Karpas-422 (cell line): ENCODE results near the gene SOAT2. TPM values are rescaled to one million over a fixed set of nuclear protein-coding genes. Genes with fewer than 3 reads are reported as not detected.

Experiments
- DNase-seq: peaks from one replicate; pipeline ENCODE4 v3.0.0-alpha.2; 2015
- H2AFZ ChIP-seq: fragments of 200-600 bp; sonication (generic); 2 replicates; pipeline ENCODE4 v1.6.1; 2014; ENCODE audit warnings: antibody characterized with exemption, low read length, mixed read lengths
- H3K27ac ChIP-seq: fragments of 200-600 bp; sonication (generic); 2 replicates; pipeline ENCODE4 v1.5.1; 2014; ENCODE audit warnings: mild to moderate bottlenecking, low read length, moderate library complexity
- H3K27me3 ChIP-seq: fragments of 200-600 bp; sonication (generic); 2 replicates; pipeline ENCODE4 v1.6.1; 2014; ENCODE audit warnings: low read length, mixed read lengths
- H3K36me3 ChIP-seq: fragments of 200-600 bp; sonication (generic); 2 replicates; pipeline ENCODE4 v1.6.1; 2014; ENCODE audit warnings: low read length, mixed read lengths; ENCODE audit not compliant: insufficient read depth
- H3K4me1 ChIP-seq: fragments of 200-600 bp; sonication (generic); 2 replicates; pipeline ENCODE4 v1.6.1; 2014; ENCODE audit warnings: mild to moderate bottlenecking, low read length, mixed read lengths
- H3K4me2 ChIP-seq: fragments of 200-600 bp; sonication (generic); 2 replicates; pipeline ENCODE4 v1.6.1; 2014; ENCODE audit warnings: low read length, low read depth, mild to moderate bottlenecking; ENCODE audit not compliant: poor library complexity, severe bottlenecking
- H3K4me3 ChIP-seq: fragments of 200-600 bp; sonication (generic); 2 replicates; pipeline ENCODE4 v1.5.1; 2014; ENCODE audit warnings: mild to moderate bottlenecking, antibody characterized with exemption, low read length, mixed read lengths
- H3K79me2 ChIP-seq: fragments of 200-600 bp; sonication (generic); 2 replicates; pipeline ENCODE4 v1.6.1; 2014; ENCODE audit warnings: mild to moderate bottlenecking, low read length, mixed read lengths
- H3K9ac ChIP-seq: fragments of 200-600 bp; sonication (generic); 2 replicates; pipeline ENCODE4 v1.6.0; 2014; ENCODE audit warnings: low read length
- H3K9me2 ChIP-seq: fragments of 200-600 bp; sonication (generic), shearing (Covaris generic); replicated peaks from 2 replicates; pipeline ENCODE4 v1.6.0; 2014; ENCODE audit warnings: mild to moderate bottlenecking, low read length, moderate library complexity; ENCODE audit not compliant: insufficient read depth
- H3K9me3 ChIP-seq: fragments of 300-700, 200-600 bp; sonication (generic); 2 replicates; pipeline ENCODE4 v1.6.1; 2014; ENCODE audit warnings: low read length, mixed read lengths
- H4K20me1 ChIP-seq: fragments of 200-600 bp; sonication (generic); 2 replicates; pipeline ENCODE4 v1.6.1; 2014; ENCODE audit warnings: mild to moderate bottlenecking, antibody characterized with exemption, low read length, low read depth; ENCODE audit not compliant: insufficient read depth
- total RNA-seq: library from RNA; depleted of rRNA; stranded (reverse); fragments of >200 nt; shearing (Covaris generic); gene quantifications from 2 replicates; pipeline ENCODE4 v1.2.3, GENCODE V29; 2014; ENCODE audit warnings: low replicate concordance

The SOAT2 gene
- total RNA-seq, 1 experiment from 2014 or later, result not detected

DNA sequence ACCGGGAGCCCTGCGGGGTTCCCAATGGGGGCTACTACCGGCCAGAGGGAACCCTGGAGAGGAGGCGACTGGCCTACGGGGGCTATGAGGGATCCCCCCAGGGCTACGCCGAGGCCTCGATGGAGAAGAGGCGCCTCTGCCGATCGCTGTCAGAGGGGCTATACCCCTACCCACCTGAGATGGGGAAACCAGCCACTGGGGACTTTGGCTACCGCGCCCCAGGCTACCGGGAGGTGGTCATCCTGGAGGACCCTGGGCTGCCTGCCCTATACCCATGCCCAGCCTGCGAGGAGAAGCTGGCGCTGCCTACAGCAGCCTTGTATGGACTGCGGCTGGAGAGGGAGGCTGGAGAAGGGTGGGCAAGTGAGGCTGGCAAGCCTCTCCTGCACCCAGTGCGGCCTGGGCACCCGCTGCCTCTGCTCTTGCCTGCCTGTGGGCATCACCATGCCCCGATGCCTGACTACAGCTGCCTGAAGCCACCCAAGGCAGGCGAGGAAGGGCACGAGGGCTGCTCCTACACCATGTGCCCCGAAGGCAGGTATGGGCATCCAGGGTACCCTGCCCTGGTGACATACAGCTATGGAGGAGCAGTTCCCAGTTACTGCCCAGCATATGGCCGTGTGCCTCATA lies 43.7 kb upstream of the SOAT2 start:
- H3K27me3 ChIP-seq, result no peaks in the 10 kb centered on the region
- DNase-seq, result no peak
- H3K27ac ChIP-seq, result no peak overlapping the region
- H3K79me2 ChIP-seq, result no peaks in the 10 kb centered on the region
- H3K4me1 ChIP-seq, result peaks cover 7% of the 10 kb centered on the region
- no peaks in the 10 kb centered on the region for H4K20me1 ChIP-seq
- no peak overlapping the region for H3K4me3 ChIP-seq
- H3K9ac ChIP-seq, result no peak overlapping the region
- no peak overlapping the region for H2AFZ ChIP-seq
- H3K9me3 ChIP-seq, result no peaks in the 10 kb centered on the region
- no peaks in the 10 kb centered on the region for H3K36me3 ChIP-seq
- H3K9me2 ChIP-seq, result no peaks in the 10 kb centered on the region
- no peak overlapping the region for H3K4me2 ChIP-seq

DNA sequence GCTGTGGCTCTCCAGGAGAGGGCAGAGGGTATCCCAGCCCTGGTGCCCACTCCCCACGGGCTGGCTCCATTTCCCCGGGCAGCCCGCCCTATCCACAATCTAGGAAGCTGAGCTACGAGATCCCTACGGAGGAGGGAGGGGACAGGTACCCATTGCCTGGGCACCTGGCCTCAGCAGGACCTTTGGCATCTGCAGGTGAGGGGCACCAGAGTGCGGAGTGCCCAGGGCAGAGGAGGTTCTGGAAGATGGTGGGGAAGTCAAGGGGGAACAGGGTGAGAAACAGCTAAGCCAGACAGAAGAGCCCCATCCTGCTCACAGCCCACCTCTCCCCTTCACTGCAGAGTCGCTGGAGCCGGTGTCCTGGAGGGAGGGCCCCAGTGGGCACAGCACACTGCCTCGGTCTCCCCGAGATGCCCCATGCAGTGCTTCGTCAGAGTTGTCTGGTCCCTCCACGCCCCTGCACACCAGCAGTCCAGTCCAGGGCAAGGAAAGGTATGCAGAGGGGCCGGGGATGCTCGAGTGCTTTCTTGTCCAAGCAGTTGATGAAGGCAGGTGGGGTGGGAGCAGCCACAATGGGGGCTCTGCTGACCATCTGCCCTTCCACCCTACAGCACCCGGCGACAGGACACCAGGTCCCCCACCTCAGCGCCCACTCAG lies 43.1 kb upstream of the SOAT2 start:
- no peak overlapping the region for H3K9ac ChIP-seq
- H3K9me3 ChIP-seq, result no peaks in the 10 kb centered on the region
- no peaks in the 10 kb centered on the region for H3K27me3 ChIP-seq
- no peak for DNase-seq
- peaks cover 7% of the 10 kb centered on the region for H3K4me1 ChIP-seq
- H3K36me3 ChIP-seq, result no peaks in the 10 kb centered on the region
- no peaks in the 10 kb centered on the region for H3K79me2 ChIP-seq
- no peaks in the 10 kb centered on the region for H3K9me2 ChIP-seq
- no peak overlapping the region for H3K4me2 ChIP-seq
- H4K20me1 ChIP-seq, result no peaks in the 10 kb centered on the region
- H3K27ac ChIP-seq, result no peak overlapping the region
- H2AFZ ChIP-seq, result no peak overlapping the region
- H3K4me3 ChIP-seq, result no peak overlapping the region

DNA sequence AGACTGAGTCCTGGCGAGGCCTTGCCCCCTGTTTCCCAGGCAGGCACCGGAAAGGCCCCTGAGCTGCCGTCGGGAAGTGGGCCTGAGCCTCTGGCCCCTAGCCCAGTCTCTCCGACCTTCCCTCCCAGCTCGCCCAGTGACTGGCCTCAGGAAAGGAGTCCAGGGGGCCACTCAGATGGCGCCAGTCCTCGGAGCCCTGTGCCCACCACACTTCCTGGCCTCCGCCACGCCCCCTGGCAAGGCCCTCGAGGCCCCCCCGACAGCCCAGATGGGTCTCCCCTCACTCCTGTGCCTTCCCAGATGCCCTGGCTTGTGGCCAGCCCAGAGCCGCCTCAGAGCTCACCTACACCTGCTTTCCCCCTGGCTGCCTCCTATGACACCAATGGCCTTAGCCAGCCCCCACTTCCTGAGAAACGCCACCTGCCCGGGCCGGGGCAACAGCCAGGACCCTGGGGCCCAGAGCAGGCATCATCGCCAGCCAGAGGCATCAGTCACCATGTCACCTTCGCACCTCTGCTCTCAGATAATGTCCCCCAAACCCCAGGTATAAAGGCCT lies 42.5 kb upstream of the SOAT2 start:
- Histone ChIP-seq H3K27me3 (no peaks in the 10 kb centered on the region), H4K20me1 (no peaks in the 10 kb centered on the region; the same call in 1 of the 2 replicates), H3K79me2 (no peaks in the 10 kb centered on the region), H2AFZ (no peak overlapping the region), H3K4me1 (peaks cover 7% of the 10 kb centered on the region), H3K4me2 (no peak overlapping the region), H3K4me3 (no peak overlapping the region), H3K9ac (no peak overlapping the region), H3K9me3 (no peaks in the 10 kb centered on the region), H3K9me2 (no peaks in the 10 kb centered on the region), H3K27ac (no peak overlapping the region), H3K36me3 (no peaks in the 10 kb centered on the region)
- DNase-seq, result no peak

DNA sequence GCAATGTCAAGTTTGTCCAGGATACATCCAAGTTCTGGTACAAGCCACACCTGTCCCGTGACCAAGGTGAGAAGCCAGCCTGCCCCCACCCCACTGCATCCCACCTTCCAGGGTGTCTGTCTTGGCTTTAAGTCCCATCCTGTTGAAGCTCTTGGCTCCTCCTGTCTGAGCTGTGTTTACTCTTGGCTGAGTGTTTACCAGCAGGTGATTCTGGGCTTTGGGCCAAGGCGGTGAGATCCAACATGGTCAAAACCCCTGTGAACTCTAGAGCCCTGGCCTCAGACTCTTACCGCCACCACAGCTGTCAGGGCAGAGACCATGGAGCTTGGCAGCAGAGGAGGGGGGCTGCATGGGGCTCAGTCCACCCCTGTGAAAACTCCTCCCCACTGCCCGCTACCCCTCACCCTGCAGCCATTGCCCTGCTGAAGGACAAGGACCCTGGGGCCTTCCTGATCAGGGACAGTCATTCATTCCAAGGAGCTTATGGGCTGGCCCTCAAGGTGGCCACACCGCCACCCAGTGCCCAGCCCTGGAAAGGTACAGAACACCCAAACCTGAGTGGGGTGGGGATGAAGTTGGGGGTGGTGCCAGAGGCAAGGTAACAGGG lies 41.8 kb upstream of the SOAT2 start:
- peak; percentile 65 for DNase-seq
- Histone ChIP-seq H3K4me1 (peaks cover 7% of the 10 kb centered on the region), H3K27me3 (no peaks in the 10 kb centered on the region), H3K9ac (no peak overlapping the region), H3K79me2 (no peaks in the 10 kb centered on the region), H3K4me3 (no peak overlapping the region), H2AFZ (no peak overlapping the region), H3K27ac (no peak overlapping the region), H4K20me1 (no peaks in the 10 kb centered on the region; the same call in 1 of the 2 replicates), H3K36me3 (no peaks in the 10 kb centered on the region), H3K4me2 (no peak overlapping the region), H3K9me3 (no peaks in the 10 kb centered on the region), H3K9me2 (no peaks in the 10 kb centered on the region)

DNA sequence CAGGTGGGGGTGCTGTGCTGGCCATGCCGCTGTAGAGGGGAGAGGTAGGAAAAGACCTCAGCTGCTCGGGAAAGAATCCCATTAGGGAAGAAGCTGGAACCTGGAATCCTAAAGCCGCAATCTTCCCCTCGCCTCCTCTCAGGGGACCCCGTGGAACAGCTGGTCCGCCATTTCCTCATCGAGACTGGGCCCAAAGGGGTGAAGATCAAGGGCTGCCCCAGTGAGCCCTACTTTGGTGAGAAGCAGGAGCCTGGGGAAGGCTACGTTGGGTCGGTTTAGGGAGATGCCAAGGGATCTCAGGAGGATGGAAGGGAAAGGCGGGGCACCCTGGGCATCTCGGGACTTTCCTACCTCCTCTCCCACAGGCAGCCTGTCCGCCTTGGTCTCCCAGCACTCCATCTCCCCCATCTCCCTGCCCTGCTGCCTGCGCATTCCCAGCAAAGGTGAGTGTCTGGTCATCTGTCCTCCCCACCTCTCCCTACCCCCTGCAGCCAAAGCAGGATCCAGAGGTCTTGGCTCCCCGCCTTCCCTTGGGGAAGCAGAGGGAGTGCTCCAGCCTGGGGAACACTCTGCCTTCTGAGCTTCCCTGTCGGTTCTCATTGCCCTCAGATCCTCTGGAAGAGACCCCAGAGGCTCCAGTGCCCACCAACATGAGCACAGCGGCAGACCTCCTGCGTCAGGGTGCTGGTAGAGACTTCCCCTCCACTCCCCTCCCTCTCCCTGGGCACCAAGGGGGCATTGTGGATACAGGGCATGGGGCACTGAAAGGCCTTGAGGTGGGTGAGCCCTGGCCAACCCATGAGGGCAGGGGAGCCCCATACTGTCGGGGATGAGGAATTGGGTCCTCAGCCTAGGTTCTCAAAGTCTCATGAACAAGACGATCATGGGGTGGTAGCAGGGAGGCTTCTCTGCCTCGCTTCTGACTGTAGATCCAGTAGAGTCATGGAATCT lies 41.0 kb upstream of the SOAT2 start:
- no peak overlapping the region for H3K4me3 ChIP-seq
- no peaks in the 10 kb centered on the region for H3K9me3 ChIP-seq
- no peaks in the 10 kb centered on the region for H3K79me2 ChIP-seq
- H2AFZ ChIP-seq, result no peak overlapping the region
- H4K20me1 ChIP-seq, result no peaks in the 10 kb centered on the region; the same call in 1 of the 2 replicates
- peaks cover 7% of the 10 kb centered on the region for H3K4me1 ChIP-seq
- DNase-seq, result no peak
- no peaks in the 10 kb centered on the region for H3K9me2 ChIP-seq
- no peaks in the 10 kb centered on the region for H3K27me3 ChIP-seq
- no peak overlapping the region for H3K4me2 ChIP-seq
- H3K36me3 ChIP-seq, result no peaks in the 10 kb centered on the region
- no peak overlapping the region for H3K9ac ChIP-seq
- no peak overlapping the region for H3K27ac ChIP-seq

DNA sequence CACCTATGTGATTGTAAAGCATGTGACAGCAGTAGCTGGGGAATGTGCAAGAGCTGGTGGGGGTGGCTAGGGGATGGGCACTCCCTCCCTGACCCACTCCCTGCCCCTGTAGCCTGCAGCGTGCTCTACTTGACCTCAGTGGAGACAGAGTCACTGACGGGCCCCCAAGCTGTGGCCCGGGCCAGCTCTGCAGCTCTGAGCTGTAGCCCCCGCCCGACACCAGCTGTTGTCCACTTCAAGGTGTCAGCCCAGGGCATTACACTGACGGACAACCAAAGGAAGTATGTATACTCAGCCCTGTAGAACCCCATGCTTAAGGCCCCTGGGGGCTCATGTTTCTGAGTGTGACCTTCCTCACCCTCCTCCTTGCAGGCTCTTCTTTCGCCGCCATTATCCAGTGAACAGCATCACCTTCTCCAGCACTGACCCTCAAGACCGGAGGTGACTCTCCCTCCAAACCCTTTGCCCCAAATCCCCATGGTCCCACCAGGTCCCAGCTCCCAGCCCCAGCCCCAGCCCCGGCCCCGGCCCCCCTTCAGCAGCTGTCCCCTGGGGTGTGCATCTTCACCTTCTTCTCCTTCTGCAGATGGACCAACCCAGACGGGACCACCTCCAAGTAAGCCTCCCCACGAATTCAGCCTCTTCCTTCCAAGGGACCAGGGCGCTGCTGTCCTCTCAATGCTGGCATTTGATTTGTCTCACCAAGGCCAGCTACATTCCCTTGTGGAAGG lies 40.1 kb upstream of the SOAT2 start:
- no peak for DNase-seq

DNA sequence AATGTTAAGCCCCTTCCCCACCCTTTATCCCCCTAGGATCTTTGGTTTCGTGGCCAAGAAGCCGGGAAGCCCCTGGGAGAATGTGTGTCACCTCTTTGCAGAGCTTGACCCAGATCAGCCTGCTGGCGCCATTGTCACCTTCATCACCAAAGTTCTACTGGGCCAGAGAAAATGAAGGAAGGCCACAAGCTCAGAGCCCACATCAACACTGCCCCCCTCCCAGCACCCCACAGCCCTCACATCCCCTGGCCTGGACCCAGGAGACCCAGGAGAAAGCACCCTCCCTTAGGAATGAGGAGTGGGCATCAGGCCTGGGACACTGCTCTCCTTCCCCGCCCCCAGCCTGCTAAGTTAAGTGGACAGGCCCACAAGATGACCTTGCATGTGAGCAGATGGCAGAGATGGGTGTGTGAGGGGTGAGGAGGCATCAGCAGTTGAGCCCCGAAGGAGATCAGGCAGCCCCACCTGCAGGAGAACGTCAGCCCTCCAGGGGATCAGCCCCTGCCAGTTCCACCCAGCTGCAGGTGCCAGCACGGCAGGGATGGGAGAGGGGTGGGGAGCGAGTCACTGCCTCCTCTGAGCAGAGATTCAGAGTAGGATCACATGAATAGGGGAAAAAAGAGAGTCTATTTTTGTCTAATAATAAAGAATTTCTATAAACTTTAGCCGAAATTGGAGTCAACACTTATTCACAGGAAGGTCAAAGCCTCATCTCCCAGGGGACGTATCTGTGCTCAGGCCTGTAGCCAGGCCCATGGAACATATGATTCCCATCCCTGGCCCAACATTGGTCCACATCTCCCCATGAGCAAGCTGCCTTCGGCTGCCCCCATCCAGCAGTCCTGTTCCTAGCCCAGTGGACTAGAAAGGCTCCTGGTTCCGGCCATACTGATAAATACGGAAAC lies 39.3 kb upstream of the SOAT2 start:
- Histone ChIP-seq H3K4me1 (peaks cover 7% of the 10 kb centered on the region), H3K4me3 (no peak overlapping the region), H3K9me2 (no peaks in the 10 kb centered on the region), H3K4me2 (no peak overlapping the region), H3K9me3 (no peaks in the 10 kb centered on the region), H3K36me3 (no peaks in the 10 kb centered on the region), H4K20me1 (no peaks in the 10 kb centered on the region; the same call in 1 of the 2 replicates), H3K9ac (0 out of 2 replicates have a peak overlapping the region, but pooled peaks have one; percentile 13), H3K79me2 (no peaks in the 10 kb centered on the region), H3K27me3 (no peaks in the 10 kb centered on the region), H2AFZ (no peak overlapping the region), H3K27ac (no peak overlapping the region)
- DNase-seq, result no peak

More for the DNA sequence above, 40.1 kb upstream of the SOAT2 start:
- Histone ChIP-seq H2AFZ (no peak overlapping the region), H3K9me2 (no peaks in the 10 kb centered on the region), H3K27ac (no peak overlapping the region), H3K4me3 (no peak overlapping the region), H3K4me1 (peaks cover 7% of the 10 kb centered on the region), H3K9me3 (no peaks in the 10 kb centered on the region), H3K27me3 (no peaks in the 10 kb centered on the region), H3K79me2 (no peaks in the 10 kb centered on the region), H3K9ac (no peak overlapping the region), H3K4me2 (no peak overlapping the region), H3K36me3 (no peaks in the 10 kb centered on the region), H4K20me1 (no peaks in the 10 kb centered on the region; the same call in 1 of the 2 replicates)
